Stomach (tissue), 9 donors: ENCODE data around the gene SLCO1A2. TPM values are rescaled to one million over a fixed set of nuclear protein-coding genes. Genes with fewer than 3 reads are reported as not detected.

Experiments used
- DNase-seq, 2 donors: peaks; one replicate each; pipeline versions ENCODE4 v3.0.0 to v3.0.0-alpha.2; 2013 to 2019
- H3K27ac ChIP-seq, 5 donors: fragments of 200-600 bp in 4 of 5; sonication (generic) in 4 of 5; one replicate each; pipeline ENCODE4 v1.5.1; 2013 to 2019; ENCODE audit warnings: mild to moderate bottlenecking in 1 of 5, moderate library complexity in 1 of 5
- H3K27me3 ChIP-seq, 3 donors: fragments of 200-600 bp; sonication (generic); one replicate each; pipeline ENCODE4 v1.5.1; 2017 to 2019; ENCODE audit warnings: mixed run types in 1 of 3
- H3K36me3 ChIP-seq, 4 donors: fragments of 200-600 bp; sonication (generic); 1 replicate in 3 of 4; 2 replicates in 1 of 4; pipeline ENCODE4 v1.5.1; 2016 to 2019
- H3K4me1 ChIP-seq, 4 donors: fragments of 200-600 bp; sonication (generic); one replicate each; pipeline ENCODE4 v1.5.1; 2016 to 2019
- H3K4me3 ChIP-seq, 4 donors: fragments of 200-600 bp; sonication (generic) in 3 of 4; one replicate each; pipeline ENCODE4 v1.5.1; 2016 to 2019; ENCODE audit warnings: mild to moderate bottlenecking in 1 of 4
- H3K9me3 ChIP-seq, 4 donors: fragments of 200-600 bp; sonication (generic); one replicate each; pipeline ENCODE4 v1.5.1; 2016 to 2019
- EP300 ChIP-seq: sonication (generic); formaldehyde crosslinking; IDR thresholded peaks from one replicate; pipeline ENCODE4 v1.6.1; 2017; ENCODE audit warnings: antibody characterized with exemption
- POLR2A ChIP-seq, 4 donors: fragments of 450-650 bp; IDR thresholded peaks; one replicate each; pipeline ENCODE4 v1.6.1; 2016; ENCODE audit warnings: antibody characterized with exemption in 4 of 4, control low read depth in 2 of 4, mild to moderate bottlenecking in 1 of 4, moderate library complexity in 1 of 4
- POLR2AphosphoS5 ChIP-seq, 3 donors: sonication (generic); formaldehyde crosslinking; IDR thresholded peaks; one replicate each; pipeline ENCODE4 v1.6.1; 2016; ENCODE audit warnings: antibody characterized with exemption in 3 of 3
- WGBS, 5 donors: extraction: QIAGEN DNeasy Blood & Tissue Kit in 3 of 5; methylation state at CpG; one replicate each; pipeline versions ENCODE4 v1.1.5 to v1.1.7; 2013 to 2018; 5-methylcytosine and 5-hydroxymethylcytosine counted together
- intact Hi-C: fragments of 100-400 bp; cut with DNase I; formaldehyde crosslinking; loops from one replicate; pipeline ENCODE4 v1.15.1; 2023; ENCODE audit warnings: low total_unique reads
- polyA plus RNA-seq, 3 donors: library from polyadenylated mRNA; stranded (reverse); fragments of 200-250 nt; gene quantifications; one replicate each; pipeline ENCODE4 v1.2.3, GENCODE V29; 2013
- total RNA-seq, 5 donors: library from RNA; depleted of rRNA; stranded (reverse); fragments of >200 nt; gene quantifications; one replicate each; pipeline versions ENCODE4 v1.1.0 to v1.2.3, GENCODE V29; 2014 to 2016
- TF ChIP-seq, protein P1 (sequence below), 7 experiments: fragments of 450-650 bp in 4 of 7; fragments of 200-600 bp in 3 of 7; sonication (generic) in 3 of 7; IDR thresholded peaks; one replicate each; pipeline ENCODE4 v1.5.1; 2016 to 2019; ENCODE audit warnings: antibody characterized with exemption in 7 of 7, control low read depth in 2 of 7, mild to moderate bottlenecking in 1 of 7
- donor health status: healthy with polysubstance abuse.
- donor health status: Bipolar disorder and iron deficiency.
- donor health status: healthy.

Gene SLCO1A2
- total and polyA plus RNA-seq, 8 donors = not detected

- H3K36me3 ChIP-seq = no peaks in the 10 kb centered on the region
- intact Hi-C loops = no loop called here
- no peak overlapping the region for H3K27ac ChIP-seq
- TF ChIP-seq, protein P1, sequence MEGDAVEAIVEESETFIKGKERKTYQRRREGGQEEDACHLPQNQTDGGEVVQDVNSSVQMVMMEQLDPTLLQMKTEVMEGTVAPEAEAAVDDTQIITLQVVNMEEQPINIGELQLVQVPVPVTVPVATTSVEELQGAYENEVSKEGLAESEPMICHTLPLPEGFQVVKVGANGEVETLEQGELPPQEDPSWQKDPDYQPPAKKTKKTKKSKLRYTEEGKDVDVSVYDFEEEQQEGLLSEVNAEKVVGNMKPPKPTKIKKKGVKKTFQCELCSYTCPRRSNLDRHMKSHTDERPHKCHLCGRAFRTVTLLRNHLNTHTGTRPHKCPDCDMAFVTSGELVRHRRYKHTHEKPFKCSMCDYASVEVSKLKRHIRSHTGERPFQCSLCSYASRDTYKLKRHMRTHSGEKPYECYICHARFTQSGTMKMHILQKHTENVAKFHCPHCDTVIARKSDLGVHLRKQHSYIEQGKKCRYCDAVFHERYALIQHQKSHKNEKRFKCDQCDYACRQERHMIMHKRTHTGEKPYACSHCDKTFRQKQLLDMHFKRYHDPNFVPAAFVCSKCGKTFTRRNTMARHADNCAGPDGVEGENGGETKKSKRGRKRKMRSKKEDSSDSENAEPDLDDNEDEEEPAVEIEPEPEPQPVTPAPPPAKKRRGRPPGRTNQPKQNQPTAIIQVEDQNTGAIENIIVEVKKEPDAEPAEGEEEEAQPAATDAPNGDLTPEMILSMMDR (IDR thresholded peaks at IDR 0.05) = no peak
- no peak for TF ChIP-seq POLR2A (IDR thresholded peaks at IDR 0.05)
- no peak for TF ChIP-seq POLR2AphosphoS5 (IDR thresholded peaks at IDR 0.05)
- no peak for TF ChIP-seq EP300
- no peaks in the 10 kb centered on the region for H3K27me3 ChIP-seq
- no peak overlapping the region for H3K4me3 ChIP-seq
- no peaks in the 10 kb centered on the region for H3K9me3 ChIP-seq
- no peak for DNase-seq
- H3K4me1 ChIP-seq = no peaks in the 10 kb centered on the region
Measured at GRCh38 chr12:21337453-21337852, 2.7 kb upstream of the SLCO1A2 start.

- no peak for DNase-seq
- intact Hi-C loops = no loop called here
- WGBS, 5 donors = 37 to 56% (median 48%) methylated on average over 5 of the region's 5 CpGs
- Histone ChIP-seq H3K4me1 (no peaks in the 10 kb centered on the region), H3K27ac (no peak overlapping the region), H3K9me3 (peaks cover 0 to 2% (median under 1%) of the 10 kb centered on the region in 4 donors), H3K4me3 (no peak overlapping the region), H3K36me3 (no peaks in the 10 kb centered on the region), H3K27me3 (no peaks in the 10 kb centered on the region)
- TF ChIP-seq POLR2A (IDR thresholded peaks at IDR 0.05) = no peak
- TF ChIP-seq, protein P1 (IDR thresholded peaks at IDR 0.05) = no peak
- no peak for TF ChIP-seq POLR2AphosphoS5 (IDR thresholded peaks at IDR 0.05)
- no peak for TF ChIP-seq EP300
Measured at GRCh38 chr12:21336656-21337055, 1.9 kb upstream of the SLCO1A2 start.

GRCh38 chr12:21330682-21331253 lies 3.9 kb downstream of the SLCO1A2 start:
- TF ChIP-seq EP300 = no peak
- no peak for TF ChIP-seq POLR2A (IDR thresholded peaks at IDR 0.05)
- TF ChIP-seq POLR2AphosphoS5 (IDR thresholded peaks at IDR 0.05) = no peak
- TF ChIP-seq, protein P1 (IDR thresholded peaks at IDR 0.05) = no peak
- no peaks in the 10 kb centered on the region for H3K36me3 ChIP-seq
- H3K27ac ChIP-seq = no peak overlapping the region
- no peak for DNase-seq
- H3K4me3 ChIP-seq = no peak overlapping the region
- no peaks in the 10 kb centered on the region for H3K27me3 ChIP-seq
- H3K4me1 ChIP-seq = no peaks in the 10 kb centered on the region
- intact Hi-C loops = no loop called here
- H3K9me3 ChIP-seq = peaks cover 0 to 44% (median 21%) of the 10 kb centered on the region in 4 donors
- WGBS, 5 donors = 63 to 77% (median 68%) methylated on average over 1 of the region's 1 CpG

- Histone ChIP-seq H3K36me3 (no peaks in the 10 kb centered on the region), H3K4me1 (no peaks in the 10 kb centered on the region), H3K9me3 (peaks cover 0 to 50% (median 22%) of the 10 kb centered on the region in 4 donors), H3K27ac (no peak overlapping the region), H3K4me3 (no peak overlapping the region), H3K27me3 (no peaks in the 10 kb centered on the region)
- intact Hi-C loops = no loop called here
- no peak for DNase-seq
- TF ChIP-seq, protein P1 (IDR thresholded peaks at IDR 0.05) = no peak
- no peak for TF ChIP-seq POLR2A (IDR thresholded peaks at IDR 0.05)
- no peak for TF ChIP-seq POLR2AphosphoS5 (IDR thresholded peaks at IDR 0.05)
- TF ChIP-seq EP300 = no peak
Measured at GRCh38 chr12:21328578-21328977, 6.1 kb downstream of the SLCO1A2 start.
